ENCODE results near the gene THSD4. TPM values are rescaled to one million over a fixed set of nuclear protein-coding genes. Genes with fewer than 3 reads are reported as not detected.
A peak's percentile ranks its signal among the peaks of the same experiment; 100 is the strongest.

The THSD4 gene
- total RNA-seq, 1 experiment from 2014 or later: 0.29 TPM

GRCh38 chr15:71586463-71586862 is 471.2 kb downstream of the THSD4 start:
- no peak for DNase-seq
- Histone ChIP-seq H3K9me3 (no peaks in the 10 kb centered on the region), H3K27me3 (replicated peaks; ENCODE audit: control insufficient read depth, insufficient read depth, low read length) (no peaks in the 10 kb centered on the region), H3K36me3 (ENCODE audit: control insufficient read depth, insufficient read depth, low read length) (no peaks in the 10 kb centered on the region), H3K4me3 (ENCODE audit: low read depth, low read length) (no peak overlapping the region), H3K4me1 (no peaks in the 10 kb centered on the region)
- Mint-ChIP-seq H3K4me3 (ENCODE audit: unreplicated experiment) (no peak overlapping the region), H3K36me3 (ENCODE audit: insufficient read depth, unreplicated experiment) (no peaks in the 10 kb centered on the region), H3K27ac (ENCODE audit: unreplicated experiment) (no peak overlapping the region), H3K4me1 (ENCODE audit: low read depth, unreplicated experiment) (peaks cover 12% of the 10 kb centered on the region), H3K27me3 (ENCODE audit: insufficient read depth, unreplicated experiment) (no peaks in the 10 kb centered on the region), H3K9me3 (ENCODE audit: unreplicated experiment) (peaks cover 11% of the 10 kb centered on the region)
- ChIA-PET CTCF (no interaction called here), POLR2A (no interaction called here)
- intact Hi-C loops (cut with micrococcal nuclease; ENCODE audit: unreplicated experiment): no loop called here
- no peak for TF ChIP-seq CTCF (IDR thresholded peaks at IDR 0.05; ENCODE audit: insufficient read depth in 1 of 2, low read depth in 1 of 2, low read length in 1 of 2, severe bottlenecking in 1 of 2, unreplicated experiment in 1 of 2)
- no TSS peak for BruUV-seq (replicated peaks)

GRCh38 chr15:71588746-71589145 is 473.5 kb downstream of the THSD4 start:
- Mint-ChIP-seq H3K4me3 (ENCODE audit: unreplicated experiment) (peak overlapping the region; percentile 22), H3K9me3 (ENCODE audit: unreplicated experiment) (peaks cover 11% of the 10 kb centered on the region), H3K36me3 (ENCODE audit: insufficient read depth, unreplicated experiment) (no peaks in the 10 kb centered on the region), H3K4me1 (ENCODE audit: low read depth, unreplicated experiment) (peaks cover 12% of the 10 kb centered on the region), H3K27ac (ENCODE audit: unreplicated experiment) (peak overlapping the region; percentile 76), H3K27me3 (ENCODE audit: insufficient read depth, unreplicated experiment) (no peaks in the 10 kb centered on the region)
- no TSS peak for BruUV-seq (replicated peaks)
- POLR2A ChIA-PET: no interaction called here
- no peak overlapping the region for H3K4me3 ChIP-seq (ENCODE audit: low read depth, low read length)
- no peaks in the 10 kb centered on the region for H3K4me1 ChIP-seq
- intact Hi-C loops (cut with micrococcal nuclease; ENCODE audit: unreplicated experiment): no loop called here
- CTCF ChIA-PET: no interaction called here
- H3K27me3 ChIP-seq (replicated peaks; ENCODE audit: control insufficient read depth, insufficient read depth, low read length): no peaks in the 10 kb centered on the region
- no peaks in the 10 kb centered on the region for H3K9me3 ChIP-seq
- no peaks in the 10 kb centered on the region for H3K36me3 ChIP-seq (ENCODE audit: control insufficient read depth, insufficient read depth, low read length)
- no peak for DNase-seq
- TF ChIP-seq CTCF (IDR thresholded peaks at IDR 0.05; ENCODE audit: insufficient read depth in 1 of 2, low read depth in 1 of 2, low read length in 1 of 2, severe bottlenecking in 1 of 2, unreplicated experiment in 1 of 2): no peak

DNA sequence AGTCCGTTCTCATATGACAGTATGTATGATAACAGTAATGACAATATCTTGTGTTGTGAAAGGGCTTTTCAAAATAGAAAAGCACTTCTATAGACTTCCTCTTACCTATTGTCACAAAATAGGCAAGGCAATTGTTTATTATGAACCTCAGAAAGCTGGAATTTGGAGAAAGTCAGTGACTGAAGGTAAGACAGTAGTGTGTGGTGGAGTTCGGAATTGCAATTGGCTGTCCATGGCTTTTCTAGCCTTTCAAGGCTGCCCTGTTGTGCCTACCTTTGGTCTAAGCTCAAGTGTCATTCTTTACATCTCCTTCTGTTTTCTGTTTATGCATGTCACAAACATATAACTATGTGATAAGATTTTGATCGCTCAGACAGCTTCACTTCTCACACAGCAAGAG is 475.8 kb downstream of the THSD4 start:
- H3K4me1 ChIP-seq: no peaks in the 10 kb centered on the region
- Mint-ChIP-seq H3K4me1 (ENCODE audit: low read depth, unreplicated experiment) (peaks cover 12% of the 10 kb centered on the region), H3K4me3 (ENCODE audit: unreplicated experiment) (no peak overlapping the region), H3K27me3 (ENCODE audit: insufficient read depth, unreplicated experiment) (no peaks in the 10 kb centered on the region), H3K27ac (ENCODE audit: unreplicated experiment) (no peak overlapping the region), H3K36me3 (ENCODE audit: insufficient read depth, unreplicated experiment) (no peaks in the 10 kb centered on the region), H3K9me3 (ENCODE audit: unreplicated experiment) (no peaks in the 10 kb centered on the region)
- BruUV-seq (replicated peaks): no TSS peak
- no peaks in the 10 kb centered on the region for H3K27me3 ChIP-seq (replicated peaks; ENCODE audit: control insufficient read depth, insufficient read depth, low read length)
- H3K36me3 ChIP-seq (ENCODE audit: control insufficient read depth, insufficient read depth, low read length): no peaks in the 10 kb centered on the region
- peak in 1 of 2 experiments; percentile 21 for DNase-seq
- no peak overlapping the region for H3K4me3 ChIP-seq (ENCODE audit: low read depth, low read length)
- H3K9me3 ChIP-seq: no peaks in the 10 kb centered on the region
- intact Hi-C loops (cut with micrococcal nuclease; ENCODE audit: unreplicated experiment): no loop called here
- TF ChIP-seq CTCF (IDR thresholded peaks at IDR 0.05; ENCODE audit: insufficient read depth in 1 of 2, low read depth in 1 of 2, low read length in 1 of 2, severe bottlenecking in 1 of 2, unreplicated experiment in 1 of 2): peak in 1 of 2 experiments; percentile 23
- POLR2A ChIA-PET: no interaction called here
- CTCF ChIA-PET: interaction anchor here (0.6 kb wide), 1 partner anchor 518 kb away, joined by 3 read pairs; no protein-coding TSS in a partner anchor
